ENCODE data around the gene RAP1GAP2.
A peak's percentile ranks its signal among the peaks of the same experiment; 100 is the strongest.
"Not testable (repeated sequence)": the region's sequence is repeated elsewhere in the genome, so short reads cannot be mapped to it uniquely, and the experiment has no call there.

RAP1GAP2 gene

GRCh38 chr17:2814481-2815341 is 18.5 kb downstream of the RAP1GAP2 start:
- peak; percentile 91 for DNase-seq (ENCODE audit: low read depth)

DNA sequence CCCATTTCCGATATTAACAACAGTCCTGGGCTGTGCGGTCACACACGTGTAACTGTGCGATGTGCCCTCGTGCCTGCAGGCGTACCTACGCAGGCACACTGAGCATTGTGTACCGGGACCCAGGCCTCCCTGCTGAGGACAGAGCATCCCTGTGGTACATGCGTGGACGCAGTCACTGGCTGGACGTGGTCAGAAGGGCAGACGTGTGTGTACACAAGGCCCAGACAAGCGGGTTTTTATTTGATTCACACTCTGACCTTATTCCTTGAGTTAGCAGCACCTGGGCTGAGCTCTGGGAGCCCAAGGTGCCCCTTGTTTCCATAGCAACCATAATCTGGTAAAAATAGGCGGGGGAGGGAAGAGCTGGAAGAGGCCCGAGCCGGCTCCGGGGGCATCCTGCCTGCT is 19.5 kb downstream of the RAP1GAP2 start:
- DNase-seq (ENCODE audit: low read depth) = no peak

DNA sequence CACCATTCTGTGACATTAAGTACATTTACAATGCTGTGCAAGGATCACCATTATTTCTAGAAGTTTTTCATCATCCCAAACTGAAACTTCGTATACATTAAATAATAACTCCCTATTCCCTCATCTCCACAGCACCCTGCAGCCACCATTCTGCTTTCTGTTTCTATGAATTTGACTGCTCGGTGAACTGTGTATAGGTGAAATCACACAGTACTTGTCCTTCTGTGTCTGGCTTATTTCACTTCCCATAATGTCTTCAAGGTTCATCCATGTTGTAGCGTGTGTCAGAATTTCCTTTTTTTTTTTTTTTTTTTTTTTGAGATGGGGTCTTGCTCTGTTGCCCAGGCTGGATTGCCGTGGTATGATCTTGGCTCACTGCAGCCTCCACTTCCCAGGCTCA is 20.4 kb downstream of the RAP1GAP2 start:
- no peak for DNase-seq (ENCODE audit: low read depth)

DNA sequence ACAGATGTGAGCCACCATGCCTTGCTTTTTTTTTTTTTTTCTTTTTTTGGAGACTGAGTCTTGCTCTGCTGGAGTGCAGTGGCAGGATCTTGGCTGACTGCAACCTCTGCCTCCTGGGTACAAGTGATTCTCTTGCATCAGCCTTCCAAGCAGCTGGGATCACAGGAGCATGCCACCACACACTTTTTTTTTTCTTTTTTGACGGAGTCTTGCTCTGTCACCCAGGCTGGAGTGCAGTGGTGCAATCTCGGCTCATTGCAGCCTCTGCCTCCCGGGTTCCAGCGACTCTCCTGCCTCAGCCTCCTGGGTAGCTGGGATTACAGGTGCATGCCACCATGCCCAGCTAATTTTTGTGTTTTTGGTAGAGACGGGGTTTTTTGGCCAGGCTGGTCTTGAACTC is 23.1 kb downstream of the RAP1GAP2 start:
- DNase-seq (ENCODE audit: low read depth) = not testable (repeated sequence)

DNA sequence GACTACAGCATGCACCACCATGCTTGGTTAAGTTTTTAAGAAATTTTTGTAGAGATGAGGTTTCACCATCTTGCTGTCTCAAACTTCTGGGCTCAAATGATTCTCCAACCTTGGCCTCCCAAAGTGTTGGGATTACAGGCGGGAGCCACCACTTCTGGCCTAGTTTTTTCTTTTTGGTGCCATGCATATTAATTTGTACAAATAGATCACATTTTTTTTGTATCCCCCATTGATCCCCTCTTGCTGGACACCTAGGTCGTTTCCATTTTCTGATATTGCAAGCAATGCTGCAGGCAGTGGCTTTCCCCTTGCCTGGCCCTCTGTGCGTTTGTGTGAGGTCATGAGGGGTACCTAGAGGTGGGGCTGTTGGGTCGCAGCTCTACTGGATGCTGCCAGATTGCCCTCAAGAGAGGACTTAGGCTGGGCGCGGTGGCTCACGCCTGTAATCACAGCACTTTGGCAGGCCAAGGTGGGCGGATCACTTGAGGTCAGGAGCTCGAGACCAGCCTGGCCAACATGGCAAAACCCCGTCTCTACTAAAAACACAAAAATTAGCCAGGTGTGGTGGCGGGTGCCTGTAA is 23.8 kb downstream of the RAP1GAP2 start:
- DNase-seq (ENCODE audit: low read depth) = no peak

- no peak for DNase-seq (ENCODE audit: low read depth)
These were observed 25.6 kb downstream of the RAP1GAP2 start for GRCh38 chr17:2821868-2822267.

- DNase-seq (ENCODE audit: low read depth) = no peak
These were observed 26.1 kb downstream of the RAP1GAP2 start for GRCh38 chr17:2822358-2822757.

DNA sequence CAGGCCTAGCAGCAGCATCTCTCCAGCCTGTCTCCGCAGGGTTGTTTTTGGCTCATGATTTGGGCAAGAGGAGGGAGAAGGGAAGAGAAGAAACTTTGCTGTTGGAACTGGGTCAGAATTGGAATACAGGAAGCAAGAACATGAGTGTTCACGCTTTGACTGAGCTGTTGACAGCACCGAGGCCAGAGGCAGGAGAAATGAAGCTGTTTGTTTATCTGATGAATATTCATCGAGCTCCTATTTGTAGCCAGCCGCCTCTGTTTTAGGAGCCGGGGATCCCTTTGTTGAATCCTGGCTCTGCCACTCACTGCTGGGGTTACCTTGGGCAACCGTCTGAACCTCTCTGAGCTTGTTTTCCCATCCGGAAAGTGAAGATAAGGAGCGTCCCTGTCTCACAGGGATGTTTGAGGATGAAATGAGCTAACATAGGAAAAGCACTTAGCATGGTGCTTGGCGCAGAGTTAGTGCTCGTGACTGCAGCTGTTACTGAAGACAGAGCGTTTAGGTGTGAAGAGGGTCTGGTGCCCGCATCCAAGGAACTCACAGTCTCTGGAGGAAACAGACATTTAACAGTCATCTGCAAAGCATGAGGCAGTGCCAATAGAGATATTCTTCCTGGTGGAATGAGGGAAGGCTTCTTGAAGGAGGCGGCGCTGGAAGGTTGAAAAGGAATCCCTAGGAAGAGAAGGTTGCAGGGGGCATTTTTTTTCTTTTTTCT is 29.2 kb downstream of the RAP1GAP2 start:
- DNase-seq (ENCODE audit: low read depth) = no peak

DNA sequence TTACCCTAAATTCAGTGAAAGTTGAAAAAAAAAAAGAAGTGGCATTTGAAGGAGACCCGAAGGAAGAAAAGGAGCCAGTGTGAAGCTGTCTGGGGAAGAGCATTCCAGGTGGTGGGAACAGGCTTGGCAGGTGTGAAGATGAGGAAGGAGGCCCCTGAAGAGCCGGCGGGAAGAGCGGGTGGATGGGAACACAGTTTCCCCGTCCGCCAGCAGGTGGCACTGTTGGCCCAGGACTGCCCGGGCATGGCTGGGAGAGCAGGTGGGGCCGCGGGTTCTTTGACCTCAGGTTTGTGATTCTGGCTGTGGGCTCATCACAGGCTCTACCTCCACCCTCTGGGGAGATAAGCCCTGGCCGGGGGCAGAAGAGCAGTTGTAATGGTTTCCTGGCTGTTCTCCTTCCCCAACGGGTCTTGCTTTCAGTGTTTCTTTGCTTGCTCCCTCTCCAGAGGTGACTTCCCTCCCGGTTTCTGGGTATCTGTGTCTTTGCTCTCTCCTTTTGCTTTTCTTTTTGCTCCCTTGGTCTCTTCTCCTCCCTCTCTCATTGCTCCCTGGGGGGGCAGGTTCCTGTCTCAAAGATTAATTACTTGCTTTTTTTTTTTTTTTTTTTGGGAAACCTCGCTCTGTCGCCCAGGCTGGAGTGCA is 32.3 kb downstream of the RAP1GAP2 start:
- peak; percentile 59 for DNase-seq (ENCODE audit: low read depth)

- no peak for DNase-seq (ENCODE audit: low read depth)
These were observed 34.4 kb downstream of the RAP1GAP2 start for GRCh38 chr17:2830678-2831077.

DNA sequence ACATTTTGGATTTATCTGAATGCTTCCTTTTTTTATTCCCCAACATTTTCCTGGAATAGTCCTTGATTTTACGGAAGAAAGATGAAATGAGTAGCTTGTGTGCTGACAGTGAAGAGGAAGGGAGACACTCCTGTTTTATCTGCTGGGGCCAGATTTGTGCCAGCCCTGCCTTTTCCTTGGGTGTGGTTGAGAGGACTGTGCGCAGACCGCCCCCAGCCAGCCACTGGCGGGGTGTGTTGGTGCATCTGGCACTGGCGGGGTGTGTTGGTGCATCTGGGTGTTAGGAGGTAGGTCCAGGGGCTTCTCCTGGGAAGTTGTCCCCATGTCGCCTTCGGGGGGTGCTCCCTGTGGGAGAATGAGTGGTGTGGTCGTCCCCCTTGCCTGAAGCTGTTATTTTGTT is 39.5 kb downstream of the RAP1GAP2 start:
- no peak for DNase-seq (ENCODE audit: low read depth)

DNA sequence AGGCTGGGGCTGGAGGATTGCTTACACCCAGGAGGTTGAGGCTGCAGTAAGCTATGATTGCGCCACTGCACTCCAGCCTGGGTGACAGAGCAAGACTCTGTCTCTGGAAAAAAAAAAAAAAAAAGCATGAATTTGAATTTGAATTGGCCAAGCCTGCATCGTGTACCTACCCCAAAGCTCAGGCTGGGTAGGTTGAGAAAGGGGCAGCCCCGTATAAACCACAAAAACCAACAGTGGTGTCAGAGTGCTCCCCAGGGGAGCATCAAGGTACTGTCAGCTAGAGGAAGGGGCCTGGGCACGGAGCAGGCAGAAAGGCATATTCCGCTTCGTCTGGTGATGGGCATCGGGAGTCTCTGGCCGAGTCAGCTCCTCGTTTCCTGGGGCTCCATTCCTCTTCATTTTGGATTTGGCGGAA is 40.9 kb downstream of the RAP1GAP2 start:
- peak; percentile 34 for DNase-seq (ENCODE audit: low read depth)

GRCh38 chr17:2841606-2842005 is 45.4 kb downstream of the RAP1GAP2 start:
- no peak for DNase-seq (ENCODE audit: low read depth)

- DNase-seq (ENCODE audit: low read depth) = no peak
These were observed 46.2 kb downstream of the RAP1GAP2 start for GRCh38 chr17:2842464-2842863.

GRCh38 chr17:2844416-2844815 is 48.2 kb downstream of the RAP1GAP2 start:
- no peak for DNase-seq (ENCODE audit: low read depth)

GRCh38 chr17:2847381-2848333 is 51.4 kb downstream of the RAP1GAP2 start:
- DNase-seq (ENCODE audit: low read depth) = no peak

DNA sequence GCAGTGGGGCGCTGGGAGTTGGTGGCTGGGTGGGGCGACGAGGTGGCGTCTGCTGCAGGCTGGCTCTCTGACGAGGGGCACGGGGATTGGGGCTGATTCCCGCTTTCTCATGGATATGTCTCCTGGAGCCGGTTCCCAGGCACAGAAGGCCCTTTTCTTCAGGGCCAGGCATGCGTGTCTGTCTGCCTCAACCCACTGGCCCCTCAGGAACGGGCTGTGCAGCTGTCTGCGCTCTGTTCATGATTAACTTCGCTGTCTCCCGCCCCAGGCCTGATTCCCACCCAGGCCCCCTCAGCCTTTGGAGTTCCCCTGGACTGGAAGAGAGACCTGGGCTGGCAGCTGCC is 53.1 kb downstream of the RAP1GAP2 start:
- no peak for DNase-seq (ENCODE audit: low read depth)

- no peak for DNase-seq (ENCODE audit: low read depth)
These were observed 54.8 kb downstream of the RAP1GAP2 start for GRCh38 chr17:2850991-2851390.

- DNase-seq (ENCODE audit: low read depth) = no peak
These were observed 55.4 kb downstream of the RAP1GAP2 start for GRCh38 chr17:2851615-2852014.

GRCh38 chr17:2852221-2852620 is 56.0 kb downstream of the RAP1GAP2 start:
- DNase-seq (ENCODE audit: low read depth) = no peak

DNA sequence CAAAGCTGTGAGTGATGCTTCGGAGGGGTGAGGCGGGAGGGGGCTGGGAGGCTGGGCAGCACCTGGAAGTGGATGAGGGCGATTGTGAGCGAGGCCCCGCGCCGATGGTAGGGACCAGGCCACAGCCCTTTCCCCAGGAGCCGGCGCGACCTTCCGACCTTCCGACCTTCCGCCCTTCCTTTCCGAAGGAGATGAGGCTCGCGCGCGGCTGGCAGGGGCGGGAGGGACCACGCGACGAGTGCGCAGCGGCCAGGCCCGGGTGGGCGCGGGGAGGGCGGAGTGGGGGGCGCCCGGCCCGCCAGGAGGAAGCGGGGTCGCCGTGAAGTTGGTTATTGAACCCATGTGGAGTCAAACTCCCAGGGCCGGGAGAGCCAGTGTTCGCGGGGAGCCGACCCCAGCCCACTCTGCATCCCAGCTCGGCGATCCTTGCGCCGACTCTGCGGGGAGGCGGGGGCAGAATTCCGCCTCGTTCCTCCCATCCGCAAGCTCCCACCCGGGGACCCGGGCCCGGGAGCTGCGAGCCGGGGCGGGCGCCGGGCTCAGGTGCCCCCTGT is 56.6 kb downstream of the RAP1GAP2 start:
- no peak for DNase-seq (ENCODE audit: low read depth)

Measured in T follicular helper cell (primary cell).